Gastroesophageal sphincter (tissue), 4 donors: ENCODE measurements around the gene PPP1R10. TPM values are rescaled to one million over a fixed set of nuclear protein-coding genes. Genes with fewer than 3 reads are reported as not detected.

Source experiments
- ATAC-seq: fragments of 150-250 bp; one replicate; pipeline ENCODE4 v1.9.1; 2016; ENCODE audit warnings: mild to moderate bottlenecking, moderate library complexity
- H3K27ac ChIP-seq, 4 donors: fragments of 200-600 bp; sonication (generic) in 3 of 4; 1 replicate in 3 of 4; 2 replicates in 1 of 4; pipeline ENCODE4 v1.5.1; 2016 to 2019
- H3K27me3 ChIP-seq: fragments of 200-600 bp; sonication (generic); one replicate; pipeline ENCODE4 v1.5.1; 2019
- H3K36me3 ChIP-seq, 2 donors: fragments of 200-600 bp; sonication (generic); one replicate each; pipeline ENCODE4 v1.5.1; 2019; ENCODE audit warnings: control low read depth in 1 of 2
- H3K4me1 ChIP-seq, 3 donors: fragments of 200-600 bp; sonication (generic); 1 replicate in 2 of 3; 2 replicates in 1 of 3; pipeline ENCODE4 v1.5.1; 2016 to 2019; ENCODE audit warnings: control low read depth in 2 of 3
- H3K4me3 ChIP-seq, 2 donors: fragments of 200-600 bp; sonication (generic); one replicate each; pipeline ENCODE4 v1.5.1; 2019; ENCODE audit warnings: mild to moderate bottlenecking in 1 of 2, moderate library complexity in 1 of 2
- H3K9me3 ChIP-seq, 3 donors: fragments of 200-600 bp; sonication (generic); one replicate each; pipeline ENCODE4 v1.5.1; 2017 to 2019; ENCODE audit warnings: control low read depth in 2 of 3
- EP300 ChIP-seq: sonication (generic); formaldehyde crosslinking; IDR thresholded peaks from one replicate; pipeline ENCODE4 v1.6.1; 2017; ENCODE audit warnings: antibody characterized with exemption, mild to moderate bottlenecking
- POLR2A ChIP-seq, 2 donors: fragments of 450-650 bp; IDR thresholded peaks; one replicate each; pipeline ENCODE4 v1.6.1; 2017; ENCODE audit warnings: antibody characterized with exemption in 2 of 2, mild to moderate bottlenecking in 2 of 2, moderate library complexity in 1 of 2
- POLR2AphosphoS5 ChIP-seq: sonication (generic); formaldehyde crosslinking; IDR thresholded peaks from one replicate; pipeline ENCODE4 v1.6.1; 2017; ENCODE audit warnings: antibody characterized with exemption
- WGBS, 2 donors: methylation state at CpG; one replicate each; pipeline ENCODE4 v1.1.5; 2018; ENCODE audit warnings: low coverage in 1 of 2; 5-methylcytosine and 5-hydroxymethylcytosine counted together
- small RNA-seq, 4 donors: library from RNA; depleted of rRNA; stranded (forward); fragments of <200 nt; gene quantifications; one replicate each; pipeline ENCODE3, GENCODE V24; 2016
- total RNA-seq, 4 donors: library from RNA; depleted of rRNA; stranded (reverse); fragments of >200 nt; gene quantifications; one replicate each; pipeline ENCODE4 v1.1.0, GENCODE V29; 2016
- TF ChIP-seq, protein P1 (sequence below), 4 experiments: fragments of 200-600 bp in 2 of 4; fragments of 450-650 bp in 2 of 4; sonication (generic) in 1 of 4; IDR thresholded peaks; one replicate each; pipeline ENCODE4 v1.5.1; 2017 to 2019; ENCODE audit warnings: antibody characterized with exemption in 4 of 4, mild to moderate bottlenecking in 2 of 4, moderate library complexity in 2 of 4

Gene PPP1R10
- total RNA-seq, 4 donors from 2014 or later = 26.7 to 50.4 (median 37.9) TPM

DNA sequence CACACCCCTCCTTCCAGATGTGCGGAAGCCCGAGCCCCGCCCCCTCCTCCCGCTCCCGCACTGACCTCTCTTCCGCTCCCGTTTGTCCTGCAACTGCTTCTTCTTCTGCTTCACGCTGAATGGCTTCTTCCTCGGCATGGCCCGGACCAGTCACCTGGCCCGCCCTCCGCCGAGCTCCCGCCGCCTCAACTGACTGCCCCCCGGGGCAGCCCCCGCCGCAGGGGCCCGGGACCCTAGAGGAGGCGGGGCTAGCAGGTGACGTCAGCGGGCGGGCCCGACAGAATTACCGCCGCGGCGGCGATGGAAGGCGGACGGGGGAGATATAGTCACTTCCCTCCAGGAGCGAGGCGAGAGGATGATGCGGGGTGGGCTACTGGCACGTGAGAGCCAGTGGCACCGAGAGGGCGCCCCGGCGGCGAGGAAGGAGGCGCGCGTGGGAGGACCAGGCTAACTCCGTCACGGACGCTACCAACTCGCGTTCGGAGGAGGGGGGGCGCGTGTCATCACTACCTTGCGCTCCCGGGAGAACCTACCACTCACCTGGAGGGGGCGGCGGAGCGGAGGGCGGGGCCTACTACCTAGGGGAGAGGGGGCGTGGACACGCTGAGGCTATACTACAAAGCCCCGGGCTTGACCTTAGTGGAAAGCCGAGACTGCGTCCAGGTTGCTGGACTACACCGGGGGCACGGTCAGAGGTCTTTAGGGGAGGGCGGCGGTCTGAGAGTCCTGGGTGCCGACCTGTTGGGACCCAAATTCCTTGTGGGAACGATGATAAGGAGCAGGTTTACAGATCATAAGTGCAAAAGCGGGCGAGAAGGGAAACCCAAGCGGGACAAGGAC is 60.8 kb downstream of the PPP1R10 start, which contains the start of gene GNL1:
TSS of gene GNL1 (minus strand) at position 424 of the 840 bp plus-strand sequence. CDS start at position 138, 286 bp downstream.
- Histone ChIP-seq H3K4me1 (peaks cover 0 to 40% (median 18%) of the 10 kb centered on the region in 3 donors), H3K36me3 (peaks cover 0 to 40% of the 10 kb centered on the region in 2 donors), H3K27me3 (no peaks in the 10 kb centered on the region), H3K27ac (peak within 1 kb of the TSS; percentile 90 to 100 (median 98)), H3K9me3 (no peaks in the 10 kb centered on the region), H3K4me3 (peak within 1 kb of the TSS; percentile 67 to 96)
- peak; percentile 50 to 54 for TF ChIP-seq POLR2A (IDR thresholded peaks at IDR 0.05)
- TF ChIP-seq POLR2AphosphoS5 = peak; percentile 77
- TF ChIP-seq EP300 = no peak
- TF ChIP-seq, protein P1, sequence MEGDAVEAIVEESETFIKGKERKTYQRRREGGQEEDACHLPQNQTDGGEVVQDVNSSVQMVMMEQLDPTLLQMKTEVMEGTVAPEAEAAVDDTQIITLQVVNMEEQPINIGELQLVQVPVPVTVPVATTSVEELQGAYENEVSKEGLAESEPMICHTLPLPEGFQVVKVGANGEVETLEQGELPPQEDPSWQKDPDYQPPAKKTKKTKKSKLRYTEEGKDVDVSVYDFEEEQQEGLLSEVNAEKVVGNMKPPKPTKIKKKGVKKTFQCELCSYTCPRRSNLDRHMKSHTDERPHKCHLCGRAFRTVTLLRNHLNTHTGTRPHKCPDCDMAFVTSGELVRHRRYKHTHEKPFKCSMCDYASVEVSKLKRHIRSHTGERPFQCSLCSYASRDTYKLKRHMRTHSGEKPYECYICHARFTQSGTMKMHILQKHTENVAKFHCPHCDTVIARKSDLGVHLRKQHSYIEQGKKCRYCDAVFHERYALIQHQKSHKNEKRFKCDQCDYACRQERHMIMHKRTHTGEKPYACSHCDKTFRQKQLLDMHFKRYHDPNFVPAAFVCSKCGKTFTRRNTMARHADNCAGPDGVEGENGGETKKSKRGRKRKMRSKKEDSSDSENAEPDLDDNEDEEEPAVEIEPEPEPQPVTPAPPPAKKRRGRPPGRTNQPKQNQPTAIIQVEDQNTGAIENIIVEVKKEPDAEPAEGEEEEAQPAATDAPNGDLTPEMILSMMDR (IDR thresholded peaks at IDR 0.05) = peak in 1 of 4 experiments; percentile 27
- peak; percentile 87 for ATAC-seq
- 0% methylated on average over 9 to 14 of the region's 71 CpGs for WGBS, 2 donors

GRCh38 chr6:30555816-30556065 is 61.3 kb downstream of the PPP1R10 start:
- no peak for TF ChIP-seq POLR2AphosphoS5
- no peak for TF ChIP-seq POLR2A (IDR thresholded peaks at IDR 0.05)
- no peak for TF ChIP-seq EP300
- TF ChIP-seq, protein P1 (IDR thresholded peaks at IDR 0.05) = no peak
- WGBS, 2 donors = no CpG with 5 or more reads among the region's 15 CpGs
- H3K4me3 ChIP-seq = peak overlapping the region; percentile 67 to 96
- H3K9me3 ChIP-seq = no peaks in the 10 kb centered on the region
- ATAC-seq = no peak
- peaks cover 0 to 40% (median 18%) of the 10 kb centered on the region in 3 donors for H3K4me1 ChIP-seq
- H3K27me3 ChIP-seq = no peaks in the 10 kb centered on the region
- peak overlapping the region; percentile 90 to 100 (median 98) for H3K27ac ChIP-seq
- peaks cover 0 to 40% of the 10 kb centered on the region in 2 donors for H3K36me3 ChIP-seq

DNA sequence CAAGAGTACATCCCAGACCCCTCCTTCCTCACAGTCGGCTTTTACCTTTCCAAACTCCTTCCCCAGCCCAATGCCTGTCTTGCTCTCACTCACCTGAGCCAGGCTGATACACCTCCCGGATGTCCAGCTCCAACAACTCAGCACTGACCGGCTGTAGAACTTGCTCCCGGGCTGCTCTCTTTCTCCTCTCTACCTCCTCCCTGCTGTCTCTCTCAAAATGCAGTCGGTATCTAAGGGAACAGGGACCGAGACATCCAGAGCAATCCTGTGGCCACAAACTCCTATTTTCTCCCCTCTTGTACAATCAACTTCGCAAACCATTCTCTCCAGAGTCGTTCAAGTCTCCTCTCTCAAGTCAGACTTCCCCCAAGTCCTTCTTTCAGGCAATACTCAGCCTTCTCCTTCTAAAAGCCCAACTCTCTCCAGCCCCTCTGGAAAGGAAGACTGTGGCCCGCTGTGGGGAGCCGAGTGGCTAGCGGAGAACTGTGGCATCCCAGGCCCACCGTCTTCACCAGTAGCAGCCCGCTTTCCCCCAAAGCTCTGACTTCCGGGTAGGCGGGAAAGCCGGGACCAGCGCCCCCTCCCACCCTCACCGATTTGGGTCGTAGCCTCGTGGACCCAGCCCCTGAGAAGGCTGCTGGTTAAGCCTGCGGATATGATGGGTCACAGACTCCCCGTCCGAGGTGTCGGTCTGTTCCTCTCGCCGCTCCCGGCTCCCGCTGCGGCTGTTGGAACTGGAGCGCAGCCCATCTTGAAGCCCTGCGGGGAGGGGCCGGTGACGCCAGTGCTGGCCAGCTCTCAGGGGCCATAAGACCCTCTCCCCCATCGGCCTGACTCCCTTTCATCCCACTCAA is 61.9 kb downstream of the PPP1R10 start:
- WGBS, 2 donors = 14 to 26% methylated on average over 5 to 11 of the region's 34 CpGs
- peak overlapping the region; percentile 67 to 96 for H3K4me3 ChIP-seq
- H3K27me3 ChIP-seq = no peaks in the 10 kb centered on the region
- H3K9me3 ChIP-seq = no peaks in the 10 kb centered on the region
- H3K4me1 ChIP-seq = peaks cover 0 to 40% (median 18%) of the 10 kb centered on the region in 3 donors
- peaks cover 0 to 45% of the 10 kb centered on the region in 2 donors for H3K36me3 ChIP-seq
- TF ChIP-seq, protein P1 (IDR thresholded peaks at IDR 0.05) = no peak
- TF ChIP-seq EP300 (no peak), POLR2A (IDR thresholded peaks at IDR 0.05) (no peak), POLR2AphosphoS5 (peak; percentile 40)
- ATAC-seq = peak; percentile 41
- H3K27ac ChIP-seq = peak overlapping the region; percentile 90 to 100 (median 98)

DNA sequence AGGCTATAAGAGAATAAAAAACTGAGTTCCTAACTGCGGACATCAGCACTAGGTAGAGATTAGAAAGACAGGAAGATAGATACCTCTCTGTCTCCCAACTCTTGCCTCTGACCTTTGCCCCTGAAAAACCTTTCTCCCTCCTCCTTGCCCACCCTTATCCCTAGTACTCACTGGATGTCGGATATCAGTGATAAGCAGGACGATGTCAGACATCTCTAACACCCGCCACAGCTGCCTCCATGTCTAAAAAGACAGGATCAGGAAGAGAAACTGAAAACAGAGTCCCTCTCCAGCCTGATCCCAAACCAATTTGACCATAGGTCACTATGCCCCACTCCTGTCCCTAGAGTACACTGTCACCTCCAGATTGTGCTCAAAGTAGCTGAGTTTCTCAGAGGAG is 62.6 kb downstream of the PPP1R10 start:
- no peak for ATAC-seq
- Histone ChIP-seq H3K27ac (peak overlapping the region in 3 of 4 donors; percentile 98 to 100 (median 99)), H3K9me3 (no peaks in the 10 kb centered on the region), H3K36me3 (peaks cover 0 to 53% of the 10 kb centered on the region in 2 donors), H3K4me1 (peaks cover 0 to 40% (median 18%) of the 10 kb centered on the region in 3 donors), H3K4me3 (peak overlapping the region in 1 of 2 donors; percentile 96), H3K27me3 (no peaks in the 10 kb centered on the region)
- 87 to 100% methylated on average over 1 to 4 of the region's 4 CpGs for WGBS, 2 donors
- TF ChIP-seq POLR2A (IDR thresholded peaks at IDR 0.05) = no peak
- TF ChIP-seq EP300 = no peak
- no peak for TF ChIP-seq POLR2AphosphoS5
- TF ChIP-seq, protein P1 (IDR thresholded peaks at IDR 0.05) = no peak

Small RNAs within 50 kb of the gene (small RNA-seq; reads per million reads assigned to genes)
- gene MIR877 = 4.0 to 6.8 (median 5.1) reads per million in 4 donors

Other genes with a start within 250 kb of the PPP1R10 start
- 100 to 1,000 TPM; 259 to 607 (median 482) TPM for gene HLA-E, start 127.7 kb downstream of the PPP1R10 start, total RNA-seq
- gene GNL1, start 60.8 kb downstream of the PPP1R10 start, total RNA-seq = 10 to 100 TPM; 39.2 to 48.3 (median 42.4) TPM
- gene PRR3, start 59.9 kb downstream of the PPP1R10 start, total RNA-seq = 10 to 100 TPM in 2 of 4 donors, 1 to 10 TPM in 2; 3.5 to 21.6 (median 7.9) TPM
- 10 to 100 TPM; 42.8 to 63.6 (median 47.4) TPM for gene ABCF1, start 45.8 kb downstream of the PPP1R10 start, total RNA-seq
- gene MRPS18B, start 597 bp upstream of the PPP1R10 start, total RNA-seq = 10 to 100 TPM; 35.0 to 41.2 (median 36.7) TPM
- 1 to 10 TPM in 3 of 4 donors, under 1 TPM in 1; 0.82 to 2.6 (median 2.1) TPM for gene ATAT1, start 9.6 kb upstream of the PPP1R10 start, total RNA-seq
- gene C6orf136, start 29.9 kb upstream of the PPP1R10 start, total RNA-seq = 10 to 100 TPM; 10.8 to 19.6 (median 16.6) TPM
- 10 to 100 TPM; 25.8 to 36.2 (median 31.4) TPM for gene DHX16, start 55.8 kb upstream of the PPP1R10 start, total RNA-seq
- gene PPP1R18, start 69.4 kb upstream of the PPP1R10 start, total RNA-seq = 10 to 100 TPM; 45.3 to 65.8 (median 56.6) TPM
- gene NRM, start 73.7 kb upstream of the PPP1R10 start, total RNA-seq = 1 to 10 TPM; 3.0 to 8.2 (median 6.0) TPM
- gene MDC1, start 100.0 kb upstream of the PPP1R10 start, total RNA-seq = 10 to 100 TPM in 3 of 4 donors, 1 to 10 TPM in 1; 9.8 to 16.7 (median 13.1) TPM
- gene TUBB, start 103.1 kb upstream of the PPP1R10 start, total RNA-seq = 100 to 1,000 TPM; 184 to 351 (median 236) TPM
- 100 to 1,000 TPM; 104 to 191 (median 152) TPM for gene FLOT1, start 125.4 kb upstream of the PPP1R10 start, total RNA-seq
- gene IER3, start 127.3 kb upstream of the PPP1R10 start, total RNA-seq = 10 to 100 TPM in 3 of 4 donors, 1 to 10 TPM in 1; 5.6 to 31.9 (median 11.3) TPM